Limb (tissue), 2 donors: Measurements from ENCODE around the gene ESYT2.

Source experiments
- DNase-seq, 2 donors: peaks; one replicate each; pipeline ENCODE4 v3.0.0-alpha.2; 2016; ENCODE audit errors: extremely low spot score in 2 of 2

The ESYT2 gene

GRCh38 chr7:158744070-158744469 lies 85.2 kb downstream of the ESYT2 start:
- DNase-seq, result no peak

- no peak for DNase-seq
Observed at GRCh38 chr7:158743219-158743618, 86.1 kb downstream of the ESYT2 start.

GRCh38 chr7:158742065-158742821 lies 87.1 kb downstream of the ESYT2 start:
- no peak for DNase-seq

GRCh38 chr7:158741294-158741666 lies 88.0 kb downstream of the ESYT2 start:
- DNase-seq, result no peak

GRCh38 chr7:158740657-158741293 lies 88.5 kb downstream of the ESYT2 start:
- DNase-seq, result no peak

- DNase-seq, result no peak
Observed at GRCh38 chr7:158740013-158740656, 89.2 kb downstream of the ESYT2 start.

GRCh38 chr7:158738841-158739240 lies 90.5 kb downstream of the ESYT2 start:
- DNase-seq, result no peak

GRCh38 chr7:158737064-158737695 lies 92.1 kb downstream of the ESYT2 start:
- no peak for DNase-seq

- no peak for DNase-seq
Observed at GRCh38 chr7:158735935-158736334, 93.4 kb downstream of the ESYT2 start.

GRCh38 chr7:158734861-158735260 lies 94.4 kb downstream of the ESYT2 start:
- no peak for DNase-seq

GRCh38 chr7:158733775-158734494 lies 95.4 kb downstream of the ESYT2 start:
- DNase-seq, result no peak

GRCh38 chr7:158733220-158733519 lies 96.1 kb downstream of the ESYT2 start:
- DNase-seq, result no peak

- DNase-seq, result no peak
Observed at GRCh38 chr7:158732494-158733219, 96.7 kb downstream of the ESYT2 start.

- DNase-seq, result no peak
Observed at GRCh38 chr7:158731761-158732160, 97.5 kb downstream of the ESYT2 start.

- no peak for DNase-seq
Observed at GRCh38 chr7:158730383-158731346, 98.6 kb downstream of the ESYT2 start.

- DNase-seq, result no peak
Observed at GRCh38 chr7:158729646-158730382, 99.5 kb downstream of the ESYT2 start.

- DNase-seq, result no peak
Observed at GRCh38 chr7:158728911-158729645, 100.2 kb downstream of the ESYT2 start.

- DNase-seq, result no peak
Observed at GRCh38 chr7:158727690-158728089, 101.6 kb downstream of the ESYT2 start.
